Epidermal melanocyte (primary cell): ENCODE measurements around the gene DTX2.
"Not testable (repeated sequence)": the region's sequence is repeated elsewhere in the genome, so short reads cannot be mapped to it uniquely, and the experiment has no call there.

Source experiments
- DNase-seq: peaks from one replicate; pipeline ENCODE4 v3.0.0; 2011; ENCODE audit warnings: low spot score; ENCODE audit not compliant: insufficient read length

Gene DTX2

DNA sequence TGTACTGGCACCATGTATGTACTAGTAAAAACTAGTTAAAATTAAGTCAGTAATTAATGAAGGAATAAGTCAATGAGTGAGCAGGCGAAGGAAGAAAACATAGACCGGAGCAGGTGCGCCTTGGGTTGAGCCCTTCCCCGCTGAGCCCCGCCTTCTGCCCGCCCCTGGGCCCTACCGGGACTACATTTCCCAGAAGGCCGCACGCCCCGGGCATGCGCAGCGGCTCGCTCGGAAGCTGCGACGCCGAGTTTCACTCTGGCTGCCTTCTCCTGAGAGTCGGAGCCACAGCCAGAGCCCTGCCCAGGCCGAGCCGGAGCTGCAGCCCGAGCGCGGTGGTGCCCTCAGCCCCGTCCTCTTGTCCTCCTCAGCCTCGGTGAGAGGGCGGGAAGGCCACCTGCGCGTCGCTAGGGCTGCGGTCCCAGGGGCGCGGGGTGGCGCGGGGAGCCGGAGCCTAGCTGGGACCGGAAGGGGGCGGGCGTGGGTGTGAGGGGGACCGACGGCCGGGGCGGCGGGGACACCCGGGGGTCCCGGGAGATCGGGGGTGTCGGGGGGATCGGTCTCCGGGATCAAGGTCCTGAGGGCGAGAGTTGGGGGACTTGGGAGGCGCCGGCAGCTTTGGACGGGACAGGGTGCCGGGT is at the start of gene DTX2:
TSS of gene DTX2 (plus strand) at position 246 of the 638 bp plus-strand sequence. CDS start 18,801 bp downstream, outside the sequence.
- not testable (repeated sequence) for DNase-seq

- DNase-seq, result no peak
Observed at GRCh38 chr7:76412249-76412648, 49.3 kb upstream of the DTX2 start.

DNA sequence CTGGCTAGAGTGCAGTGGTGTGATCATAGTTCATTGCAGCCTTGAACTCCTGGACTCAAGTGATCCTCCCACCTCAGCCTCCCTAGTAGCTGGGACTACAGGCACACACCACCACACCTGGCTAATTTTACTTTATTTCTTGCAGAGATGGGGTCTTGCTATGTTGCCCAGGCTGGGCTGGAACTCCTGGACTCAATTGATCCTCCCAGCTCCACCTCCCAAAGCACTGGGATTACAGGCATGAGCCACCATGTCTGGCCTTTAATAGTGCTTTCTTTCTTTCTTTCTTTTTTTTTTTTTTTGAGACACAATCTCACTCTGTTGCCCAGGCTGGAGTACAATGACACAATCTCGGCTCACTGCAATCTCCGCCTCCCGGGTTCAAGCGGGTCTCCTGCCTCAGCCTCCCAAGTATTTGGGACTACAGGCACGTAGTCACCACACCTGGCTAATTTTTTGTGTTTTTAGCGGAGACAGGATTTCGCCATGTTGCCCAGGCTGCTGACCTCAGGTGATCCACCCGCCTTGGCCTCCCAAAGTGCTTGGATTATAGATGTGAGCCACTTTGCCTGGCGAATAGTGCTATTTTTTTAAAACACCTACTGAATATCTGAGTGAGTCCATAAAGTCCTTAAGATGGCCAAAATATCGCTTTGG is 43.7 kb upstream of the DTX2 start:
- not testable (repeated sequence) for DNase-seq

- not testable (repeated sequence) for DNase-seq
Observed at GRCh38 chr7:76421097-76421496, 40.4 kb upstream of the DTX2 start.

GRCh38 chr7:76423666-76424412 is 37.7 kb upstream of the DTX2 start:
- no peak for DNase-seq

DNA sequence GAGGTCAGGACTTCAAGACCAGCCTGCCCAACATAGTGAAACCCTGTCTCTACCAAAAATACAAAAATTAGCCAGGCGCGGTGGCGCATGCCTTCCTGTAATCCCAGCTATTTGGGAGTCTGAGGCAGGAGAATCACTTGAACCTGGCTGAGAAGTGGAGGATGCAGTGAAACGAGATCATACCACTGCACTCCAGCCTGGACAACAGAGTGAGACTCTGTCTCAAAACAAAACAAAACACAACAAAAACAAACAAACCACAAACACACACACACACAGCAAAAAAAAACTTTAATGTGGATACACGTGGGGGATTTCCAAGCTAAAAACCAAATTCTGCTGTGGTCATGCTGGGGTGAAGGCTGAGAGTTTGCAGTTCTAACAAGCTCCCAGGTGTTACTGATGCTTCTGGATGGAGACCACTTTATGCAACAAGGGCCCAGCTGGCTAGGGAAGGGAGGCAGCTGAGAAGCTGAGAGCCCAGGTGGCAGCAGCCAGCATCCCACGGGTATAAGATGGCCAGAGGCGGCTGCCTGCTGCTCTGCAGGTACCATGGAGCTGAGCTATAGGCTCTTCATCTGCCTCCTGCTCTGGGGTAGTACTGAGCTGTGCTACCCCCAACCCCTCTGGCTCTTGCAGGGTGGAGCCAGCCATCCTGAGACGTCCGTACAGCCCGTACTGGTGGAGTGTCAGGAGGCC is 36.9 kb upstream of the DTX2 start, which contains the start of gene ZP3:
TSS of gene ZP3 (plus strand) at position 538 of the 699 bp plus-strand sequence. CDS start at position 553, 15 bp downstream.
- DNase-seq, result no peak

GRCh38 chr7:76425156-76425555 is 36.4 kb upstream of the DTX2 start:
- no peak for DNase-seq

- not testable (repeated sequence) for DNase-seq
Observed at GRCh38 chr7:76425558-76425957, 36.0 kb upstream of the DTX2 start.

- no peak for DNase-seq
Observed at GRCh38 chr7:76426246-76426645, 35.3 kb upstream of the DTX2 start.

GRCh38 chr7:76427635-76428034 is 33.9 kb upstream of the DTX2 start:
- DNase-seq, result no peak

- DNase-seq, result no peak
Observed at GRCh38 chr7:76428149-76428823, 33.2 kb upstream of the DTX2 start.

- no peak for DNase-seq
Observed at GRCh38 chr7:76428868-76429805, 32.4 kb upstream of the DTX2 start.

GRCh38 chr7:76430211-76430610 is 31.3 kb upstream of the DTX2 start:
- no peak for DNase-seq

GRCh38 chr7:76430836-76431235 is 30.7 kb upstream of the DTX2 start:
- DNase-seq, result no peak

- DNase-seq, result not testable (repeated sequence)
Observed at GRCh38 chr7:76437873-76438272, 23.6 kb upstream of the DTX2 start.

DNA sequence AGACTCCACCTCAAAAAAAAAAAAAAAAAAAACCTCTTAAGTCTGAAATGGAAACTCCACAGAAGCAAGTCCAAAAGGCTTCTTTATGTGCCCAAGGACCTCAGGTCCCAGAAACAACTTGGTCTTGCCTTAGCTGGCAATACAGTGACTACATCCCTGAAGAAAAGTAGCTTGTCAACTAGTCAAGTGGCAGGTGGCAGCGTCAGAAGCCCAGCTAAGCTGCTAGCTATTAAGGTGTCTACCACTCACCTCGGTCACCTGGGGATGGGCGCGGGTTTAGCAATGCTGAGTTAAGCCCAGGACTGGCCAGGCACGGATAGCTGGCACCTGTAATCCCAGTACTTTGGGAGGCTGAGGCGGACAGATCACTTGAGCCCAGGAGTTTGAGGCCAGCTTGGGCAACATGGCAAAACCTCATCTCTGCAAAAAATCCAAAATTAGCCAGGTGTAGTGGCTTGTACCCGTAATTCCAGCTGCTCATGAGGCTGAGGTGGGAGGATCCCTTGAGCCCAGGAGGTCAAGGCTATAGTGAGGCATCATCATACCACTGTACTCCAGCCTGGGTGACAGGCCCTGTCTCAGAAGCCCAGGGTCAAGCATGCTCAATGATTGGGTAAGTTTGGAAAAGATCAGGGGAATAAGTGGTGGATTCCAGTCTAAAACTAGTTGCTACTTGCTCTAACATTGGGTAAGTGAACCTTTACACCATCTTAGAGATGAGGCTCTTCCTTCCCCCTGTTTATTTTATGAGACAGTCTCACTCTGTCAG is 22.2 kb upstream of the DTX2 start:
- DNase-seq, result not testable (repeated sequence)

DNA sequence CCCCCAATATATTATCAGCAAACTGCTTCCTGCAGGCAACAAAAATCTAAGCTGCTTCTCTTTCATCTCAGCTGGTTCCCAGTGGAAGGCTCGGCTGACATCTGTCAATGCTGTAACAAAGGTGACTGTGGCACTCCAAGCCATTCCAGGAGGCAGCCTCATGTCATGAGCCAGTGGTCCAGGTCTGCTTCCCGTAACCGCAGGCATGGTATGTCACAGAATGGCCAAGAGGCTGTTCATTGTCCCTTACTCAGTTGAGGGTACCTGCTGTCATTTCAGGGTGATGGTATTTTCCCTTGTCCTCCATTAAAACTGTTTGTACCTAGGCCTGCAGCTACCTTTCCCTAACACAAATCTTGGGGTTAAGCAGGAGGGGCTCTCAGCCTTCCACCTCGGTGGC is 21.1 kb upstream of the DTX2 start:
- DNase-seq, result not testable (repeated sequence)

GRCh38 chr7:76441792-76442191 is 19.7 kb upstream of the DTX2 start:
- DNase-seq, result not testable (repeated sequence)
